Esophagus muscularis mucosa (tissue), 4 donors: ENCODE results near the gene ERCC6L2. TPM values are rescaled to one million over a fixed set of nuclear protein-coding genes. Genes with fewer than 3 reads are reported as not detected.

Experiments
- DNase-seq: peaks from one replicate; pipeline ENCODE4 v3.0.0-alpha.2; 2017; ENCODE audit errors: extremely low spot score
- H3K27ac ChIP-seq, 4 donors: fragments of 200-600 bp; sonication (generic); replicated peaks in 1 of 4; 1 replicate in 3 of 4; 2 replicates in 1 of 4; pipeline ENCODE4 v1.5.1; 2016 to 2019; ENCODE audit warnings: mild to moderate bottlenecking in 1 of 4
- H3K27me3 ChIP-seq, 4 donors: fragments of 200-600 bp; sonication (generic); one replicate each; pipeline versions ENCODE4 v1.5.1 to v1.6.0; 2016 to 2019
- H3K36me3 ChIP-seq, 4 donors: fragments of 200-600 bp; sonication (generic); one replicate each; pipeline ENCODE4 v1.5.1; 2016 to 2019
- H3K4me1 ChIP-seq, 4 donors: fragments of 200-600 bp; sonication (generic); one replicate each; pipeline ENCODE4 v1.5.1; 2016 to 2019
- H3K4me3 ChIP-seq, 4 donors: fragments of 200-600 bp; sonication (generic); 1 replicate in 2 of 4; 2 replicates in 2 of 4; pipeline ENCODE4 v1.5.1; 2016 to 2019; ENCODE audit warnings: mild to moderate bottlenecking in 4 of 4, moderate library complexity in 1 of 4
- H3K9me3 ChIP-seq, 4 donors: fragments of 200-600 bp; sonication (generic); 1 replicate in 3 of 4; 2 replicates in 1 of 4; pipeline ENCODE4 v1.5.1; 2016 to 2019
- EP300 ChIP-seq: sonication (generic); formaldehyde crosslinking; IDR thresholded peaks from one replicate; pipeline ENCODE4 v1.6.1; 2017; ENCODE audit warnings: antibody characterized with exemption
- POLR2A ChIP-seq: fragments of 450-650 bp; IDR thresholded peaks from one replicate; pipeline ENCODE4 v1.6.1; 2017; ENCODE audit warnings: antibody characterized with exemption, moderate library complexity, mild to moderate bottlenecking, low read depth
- POLR2AphosphoS5 ChIP-seq, 2 donors: sonication (generic); formaldehyde crosslinking; IDR thresholded peaks; one replicate each; pipeline ENCODE4 v1.6.1; 2017; ENCODE audit warnings: antibody characterized with exemption in 2 of 2
- WGBS: methylation state at CpG from one replicate; pipeline ENCODE4 v1.1.5; 2018; 5-methylcytosine and 5-hydroxymethylcytosine counted together
- intact Hi-C: fragments of 100-400 bp; cut with DNase I; formaldehyde crosslinking; loops from one replicate; pipeline ENCODE4 v1.15.1; 2023
- total RNA-seq, 4 donors: library from RNA; depleted of rRNA; stranded (reverse); fragments of >200 nt; gene quantifications; one replicate each; pipeline versions ENCODE4 v1.1.0 to v1.2.1, GENCODE V29; 2016
- TF ChIP-seq, protein P1 (sequence below), 3 experiments: fragments of 200-600 bp in 2 of 3; fragments of 450-650 bp in 1 of 3; sonication (generic) in 2 of 3; IDR thresholded peaks; one replicate each; pipeline ENCODE4 v1.5.1; 2017 to 2019; ENCODE audit warnings: antibody characterized with exemption in 3 of 3, mild to moderate bottlenecking in 2 of 3, moderate library complexity in 1 of 3

The ERCC6L2 gene
- total RNA-seq, 4 donors from 2014 or later: 78.1 to 96.4 (median 86.5) TPM

- Histone ChIP-seq H3K9me3 (no peaks in the 10 kb centered on the region), H3K27ac (no peak overlapping the region), H3K4me1 (peaks cover 0 to 20% (median 19%) of the 10 kb centered on the region in 4 donors), H3K4me3 (no peak overlapping the region), H3K27me3 (no peaks in the 10 kb centered on the region), H3K36me3 (no peaks in the 10 kb centered on the region)
- intact Hi-C loops: no loop called here
- no peak for DNase-seq
- TF ChIP-seq POLR2A (no peak), POLR2AphosphoS5 (IDR thresholded peaks at IDR 0.05) (no peak), EP300 (no peak)
- TF ChIP-seq, protein P1, sequence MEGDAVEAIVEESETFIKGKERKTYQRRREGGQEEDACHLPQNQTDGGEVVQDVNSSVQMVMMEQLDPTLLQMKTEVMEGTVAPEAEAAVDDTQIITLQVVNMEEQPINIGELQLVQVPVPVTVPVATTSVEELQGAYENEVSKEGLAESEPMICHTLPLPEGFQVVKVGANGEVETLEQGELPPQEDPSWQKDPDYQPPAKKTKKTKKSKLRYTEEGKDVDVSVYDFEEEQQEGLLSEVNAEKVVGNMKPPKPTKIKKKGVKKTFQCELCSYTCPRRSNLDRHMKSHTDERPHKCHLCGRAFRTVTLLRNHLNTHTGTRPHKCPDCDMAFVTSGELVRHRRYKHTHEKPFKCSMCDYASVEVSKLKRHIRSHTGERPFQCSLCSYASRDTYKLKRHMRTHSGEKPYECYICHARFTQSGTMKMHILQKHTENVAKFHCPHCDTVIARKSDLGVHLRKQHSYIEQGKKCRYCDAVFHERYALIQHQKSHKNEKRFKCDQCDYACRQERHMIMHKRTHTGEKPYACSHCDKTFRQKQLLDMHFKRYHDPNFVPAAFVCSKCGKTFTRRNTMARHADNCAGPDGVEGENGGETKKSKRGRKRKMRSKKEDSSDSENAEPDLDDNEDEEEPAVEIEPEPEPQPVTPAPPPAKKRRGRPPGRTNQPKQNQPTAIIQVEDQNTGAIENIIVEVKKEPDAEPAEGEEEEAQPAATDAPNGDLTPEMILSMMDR (IDR thresholded peaks at IDR 0.05): no peak
- WGBS: 94% methylated on average over 3 of the region's 3 CpGs
Measured at GRCh38 chr9:95963659-95964058, 88.2 kb downstream of the ERCC6L2 start.

DNA sequence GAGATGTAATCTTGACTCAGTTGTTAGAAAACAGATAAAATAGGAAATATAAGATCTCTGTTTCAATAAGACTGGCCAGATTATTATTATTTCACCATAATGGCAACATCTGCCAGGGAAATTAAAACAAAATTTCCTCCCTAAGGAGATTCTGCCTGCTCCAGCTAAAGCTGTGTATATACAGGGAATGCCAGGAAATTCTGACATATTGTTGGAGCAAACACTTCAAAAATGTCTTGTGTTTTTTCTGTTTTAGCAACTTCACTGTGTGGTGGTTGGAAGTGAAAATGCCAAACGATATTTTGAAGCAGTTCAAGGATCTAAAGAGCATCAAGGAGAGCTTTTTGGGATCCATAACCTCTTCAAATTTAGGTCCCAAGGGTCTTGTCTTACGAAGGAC lies 90.8 kb downstream of the ERCC6L2 start:
- TF ChIP-seq EP300 (no peak), POLR2A (no peak), POLR2AphosphoS5 (IDR thresholded peaks at IDR 0.05) (no peak)
- TF ChIP-seq, protein P1 (IDR thresholded peaks at IDR 0.05): no peak
- peak overlapping the region; percentile 2 to 53 (median 32) for H3K27ac ChIP-seq
- H3K9me3 ChIP-seq: no peaks in the 10 kb centered on the region
- no peak overlapping the region for H3K4me3 ChIP-seq
- H3K27me3 ChIP-seq: no peaks in the 10 kb centered on the region
- H3K4me1 ChIP-seq: peaks cover 0 to 28% (median 21%) of the 10 kb centered on the region in 4 donors
- WGBS: 15% methylated on average over 2 of the region's 2 CpGs
- DNase-seq: no peak
- intact Hi-C loops: no loop called here
- H3K36me3 ChIP-seq: no peaks in the 10 kb centered on the region

DNA sequence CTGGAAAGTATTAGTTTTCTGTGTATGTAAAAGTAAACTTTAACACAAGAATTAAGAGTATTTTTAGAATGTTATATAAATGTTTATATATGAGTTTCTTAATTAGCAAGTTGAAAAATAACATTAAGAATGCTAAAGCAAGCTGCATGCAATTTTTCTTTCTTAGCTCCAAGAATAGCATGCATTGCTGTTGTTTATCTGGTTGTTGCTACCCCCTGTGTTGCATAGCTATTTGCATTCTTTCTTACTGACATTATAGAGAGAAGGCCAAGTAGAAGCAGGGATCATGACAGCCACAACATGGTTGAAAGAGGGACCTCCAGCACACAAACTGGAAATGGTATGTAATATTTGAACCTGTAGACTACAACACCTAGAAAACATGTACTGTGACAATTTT lies 94.8 kb downstream of the ERCC6L2 start:
- Histone ChIP-seq H3K27ac (no peak overlapping the region), H3K4me3 (no peak overlapping the region), H3K36me3 (peaks cover 0 to 24% (median 20%) of the 10 kb centered on the region in 4 donors), H3K27me3 (no peaks in the 10 kb centered on the region), H3K4me1 (peaks cover 0 to 27% (median 20%) of the 10 kb centered on the region in 4 donors), H3K9me3 (no peaks in the 10 kb centered on the region)
- intact Hi-C loops: no loop called here
- DNase-seq: no peak
- TF ChIP-seq POLR2AphosphoS5 (IDR thresholded peaks at IDR 0.05) (no peak), POLR2A (no peak), EP300 (no peak)
- TF ChIP-seq, protein P1 (IDR thresholded peaks at IDR 0.05): no peak

DNA sequence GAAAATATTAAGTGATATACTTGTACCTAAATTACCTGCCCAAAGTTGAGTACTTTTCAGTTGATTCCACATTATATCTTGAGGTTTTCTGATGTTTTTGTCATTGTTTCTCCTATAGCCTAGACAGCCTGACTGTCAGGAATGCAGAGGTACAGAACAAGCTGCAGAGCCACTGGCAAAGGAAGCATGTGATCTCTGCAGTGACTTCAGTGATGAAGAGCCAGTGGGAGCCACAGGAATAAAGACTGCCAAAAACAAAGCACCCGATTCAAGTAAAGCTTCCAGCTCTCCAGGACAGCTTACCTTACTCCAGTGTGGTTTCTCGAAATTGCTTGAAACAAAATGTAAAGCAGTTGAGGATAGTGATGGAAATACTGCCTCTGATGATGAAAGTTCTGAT lies 96.3 kb downstream of the ERCC6L2 start:
- H3K27me3 ChIP-seq: no peaks in the 10 kb centered on the region
- peaks cover 0 to 12% (median 6%) of the 10 kb centered on the region in 4 donors for H3K4me1 ChIP-seq
- no peak for TF ChIP-seq POLR2AphosphoS5 (IDR thresholded peaks at IDR 0.05)
- no peak for TF ChIP-seq POLR2A
- TF ChIP-seq, protein P1 (IDR thresholded peaks at IDR 0.05): no peak
- no peak for TF ChIP-seq EP300
- intact Hi-C loops: no loop called here
- H3K9me3 ChIP-seq: no peaks in the 10 kb centered on the region
- no peak overlapping the region for H3K4me3 ChIP-seq
- H3K36me3 ChIP-seq: peaks cover 0 to 24% (median 20%) of the 10 kb centered on the region in 4 donors
- WGBS: 42% methylated on average over 2 of the region's 2 CpGs
- DNase-seq: no peak
- H3K27ac ChIP-seq: no peak overlapping the region

DNA sequence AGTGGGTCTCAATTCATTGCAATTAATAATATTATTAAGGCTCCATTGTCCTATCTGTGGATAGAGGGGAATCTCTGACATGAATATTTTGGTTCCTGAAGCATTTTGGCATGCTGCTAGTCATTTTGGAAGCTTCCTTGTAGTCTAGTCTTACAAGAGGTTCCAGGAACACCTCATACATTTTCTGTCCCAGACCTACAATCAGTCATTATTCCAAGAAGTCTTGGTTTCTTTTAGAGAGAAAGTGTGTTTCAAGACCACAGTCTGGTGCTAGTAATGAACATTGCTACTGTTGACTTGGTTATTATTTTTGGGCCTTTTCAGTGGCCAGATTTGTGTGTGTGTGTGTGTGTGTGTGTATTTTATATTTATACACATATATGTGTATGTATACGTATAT lies 98.9 kb downstream of the ERCC6L2 start:
- Histone ChIP-seq H3K9me3 (no peaks in the 10 kb centered on the region), H3K4me1 (peaks cover 0 to 6% (median 4%) of the 10 kb centered on the region in 4 donors), H3K36me3 (peaks cover 0 to 38% (median 27%) of the 10 kb centered on the region in 4 donors), H3K4me3 (no peak overlapping the region), H3K27ac (no peak overlapping the region), H3K27me3 (no peaks in the 10 kb centered on the region)
- intact Hi-C loops: no loop called here
- 87% methylated on average over 1 of the region's 1 CpG for WGBS
- DNase-seq: no peak
- TF ChIP-seq EP300 (no peak), POLR2AphosphoS5 (IDR thresholded peaks at IDR 0.05) (no peak), POLR2A (no peak)
- TF ChIP-seq, protein P1 (IDR thresholded peaks at IDR 0.05): no peak
